ENCODE measurements around the gene LBHD2. TPM values are rescaled to one million over a fixed set of nuclear protein-coding genes. Genes with fewer than 3 reads are reported as not detected.
A peak's percentile ranks its signal among the peaks of the same experiment; 100 is the strongest.

LBHD2 gene
- total and polyA plus RNA-seq, 2 of the 13 experiments (the other 11 are each of a cell fraction or from before 2014, with no cell fraction given): 0.67 to 1.00 TPM

- TF ChIP-seq MAZ (IDR thresholded peaks at IDR 0.05; ENCODE audit: borderline replicate concordance, low read depth, low read length) (peak; percentile 94), MAZ (CRISPR knock-in tag; IDR thresholded peaks at IDR 0.05; ENCODE audit: low read depth) (peak; percentile 97), ZNF776 (CRISPR knock-in tag; IDR thresholded peaks at IDR 0.05) (peak; percentile 35; the same call in 1 of the 2 replicates), CHCHD3 (CRISPR knock-in tag; IDR thresholded peaks at IDR 0.05) (no peak), NFYB (CRISPR knock-in tag; IDR thresholded peaks at IDR 0.05) (no peak), ETV6 (CRISPR knock-in tag; conservative IDR thresholded peaks at IDR 0.05) (no peak), ZNF431 (CRISPR knock-in tag; IDR thresholded peaks at IDR 0.05; ENCODE audit: borderline replicate concordance, low read depth) (0 out of 2 replicates have a peak, but pooled peaks have one; percentile 8), MYPOP (CRISPR knock-in tag; IDR thresholded peaks at IDR 0.05) (peak; percentile 49; the same call in 1 of the 2 replicates), ZHX1 (CRISPR knock-in tag; IDR thresholded peaks at IDR 0.05; ENCODE audit: low read depth) (no peak; the same call in 1 of the 2 replicates), ZNF224 (CRISPR knock-in tag; IDR thresholded peaks at IDR 0.05) (no peak), SNRNP70 (IDR thresholded peaks at IDR 0.05; ENCODE audit: low read depth, low read length) (no peak), ZNF510 (CRISPR knock-in tag; IDR thresholded peaks at IDR 0.05; ENCODE audit: low read depth) (no peak), HHEX (CRISPR knock-in tag; IDR thresholded peaks at IDR 0.05) (peak; percentile 69; the same call in 1 of the 2 replicates), CREB1 (IDR thresholded peaks at IDR 0.05) (no peak), CREB1 (CRISPR knock-in tag; IDR thresholded peaks at IDR 0.05) (no peak; the same call in 1 of the 2 replicates), TCF7 (IDR thresholded peaks at IDR 0.05; ENCODE audit: low read depth) (no peak), ZNF207 (IDR thresholded peaks at IDR 0.05; ENCODE audit: borderline replicate concordance) (no peak), TBL1XR1 (IDR thresholded peaks at IDR 0.05; ENCODE audit: borderline replicate concordance, low read length, partially characterized antibody) (peak; percentile 77), ZNF883 (CRISPR knock-in tag; IDR thresholded peaks at IDR 0.05; ENCODE audit: not compliant biosample characterization) (peak; percentile 27), ZEB1 (IDR thresholded peaks at IDR 0.05; ENCODE audit: insufficient replicate concordance, low read depth) (no peak), ATF3 (CRISPR knock-in tag; IDR thresholded peaks at IDR 0.05) (peak; percentile 53), MAFK (conservative IDR thresholded peaks at IDR 0.05 in 1 of 2, IDR thresholded peaks at IDR 0.05 in 1 of 2; ENCODE audit: low read length in 2 of 2) (no peak), GABPA (IDR thresholded peaks at IDR 0.05; ENCODE audit: low read depth, low read length) (no peak), GABPA (CRISPR knock-in tag; IDR thresholded peaks at IDR 0.05; ENCODE audit: low read depth) (no peak; the same call in 1 of the 2 replicates), ZNF614 (CRISPR knock-in tag; IDR thresholded peaks at IDR 0.05; ENCODE audit: borderline replicate concordance) (peak; percentile 84; the same call in 1 of the 2 replicates), NCOA2 (CRISPR knock-in tag; IDR thresholded peaks at IDR 0.05) (peak; percentile 79), ZNF549 (CRISPR knock-in tag; IDR thresholded peaks at IDR 0.05) (no peak), AHR (CRISPR knock-in tag; IDR thresholded peaks at IDR 0.05) (0 out of 2 replicates have a peak, but pooled peaks have one; percentile 74), KLF13 (CRISPR knock-in tag; IDR thresholded peaks at IDR 0.05) (no peak), ZNF652 (CRISPR knock-in tag; IDR thresholded peaks at IDR 0.05; ENCODE audit: borderline replicate concordance, low read depth) (no peak)
Observed at GRCh38 chr14:103099081-103099732, 15.2 kb downstream of the LBHD2 start (continued).
